ENCODE data around the gene ARX. TPM values are rescaled to one million over a fixed set of nuclear protein-coding genes. Genes with fewer than 3 reads are reported as not detected.

Gene ARX
- total RNA-seq, 1 experiment from 2014 or later: 0.24 TPM

- Histone ChIP-seq H3K18ac (ENCODE audit: insufficient read length, low read depth, low read length) (no peak overlapping the region), H4K91ac (ENCODE audit: insufficient read length, low read depth, low read length) (no peak overlapping the region), H3K79me1 (ENCODE audit: insufficient read depth, low read depth, low read length, poor library complexity, severe bottlenecking) (no peaks in the 10 kb centered on the region)
Measured at GRCh38 chrX:24988314-24988713, 27.5 kb downstream of the ARX start.

More at GRCh38 chrX:24988314-24988713, 27.5 kb downstream of the ARX start:
- Histone ChIP-seq H4K20me1 (ENCODE audit: control insufficient read depth, insufficient read depth, insufficient read length) (no peaks in the 10 kb centered on the region), H3K4me2 (ENCODE audit: insufficient read depth, insufficient read length, low read length) (no peak overlapping the region), H3K14ac (ENCODE audit: insufficient read depth, low read length) (no peak overlapping the region), H3K23ac (ENCODE audit: insufficient read length, low read depth, low read length) (no peak overlapping the region), H2BK120ac (ENCODE audit: low read depth, low read length, poor library complexity, severe bottlenecking) (no peak overlapping the region), H3K9ac (ENCODE audit: extremely low read depth, insufficient read length, low read length) (no peak overlapping the region), H2BK12ac (ENCODE audit: insufficient read length, low read depth, low read length) (no peak overlapping the region), H2AFZ (ENCODE audit: low read length) (no peak overlapping the region), H3K9me3 (ENCODE audit: control insufficient read depth, low read depth, low read length) (no peaks in the 10 kb centered on the region), H3T11ph (ENCODE audit: low read length) (no peak overlapping the region), H2AK5ac (ENCODE audit: insufficient read length, low read length) (no peak overlapping the region), H2BK15ac (ENCODE audit: low read depth, low read length) (no peak overlapping the region), H3K79me2 (ENCODE audit: insufficient read depth, low read length) (no peaks in the 10 kb centered on the region), H3K23me2 (ENCODE audit: insufficient read length, low read depth, low read length, poor library complexity, severe bottlenecking) (no peaks in the 10 kb centered on the region), H3K27ac (ENCODE audit: insufficient read length, low read depth, low read length) (no peak overlapping the region), H2BK20ac (ENCODE audit: low read depth, low read length, poor library complexity, severe bottlenecking) (no peak overlapping the region), H2BK5ac (ENCODE audit: insufficient read length, low read length) (no peak overlapping the region), H3K4me1 (ENCODE audit: insufficient read depth, low read length) (peaks cover 3% of the 10 kb centered on the region; the same call in 1 of the 2 replicates), H4K5ac (ENCODE audit: insufficient read length, low read depth, low read length) (no peak overlapping the region), H3K27me3 (ENCODE audit: insufficient read depth, low read length) (no peaks in the 10 kb centered on the region), H3K56ac (ENCODE audit: insufficient read length, low read depth, low read length) (no peak overlapping the region), H3K4ac (ENCODE audit: low read depth, low read length) (no peak overlapping the region), H4K8ac (replicated peaks; ENCODE audit: insufficient read length, low read depth, low read length) (no peak overlapping the region)
- no CpG with 5 or more reads among the region's 4 CpGs for WGBS (ENCODE audit: extremely low coverage, insufficient read length, low lambda C conversion rate)
- no peaks in the 10 kb centered on the region for H3K27me3 Mint-ChIP-seq (ENCODE audit: low read depth)
- H3K4me3 Mint-ChIP-seq: no peak overlapping the region
- TF ChIP-seq, protein P1, sequence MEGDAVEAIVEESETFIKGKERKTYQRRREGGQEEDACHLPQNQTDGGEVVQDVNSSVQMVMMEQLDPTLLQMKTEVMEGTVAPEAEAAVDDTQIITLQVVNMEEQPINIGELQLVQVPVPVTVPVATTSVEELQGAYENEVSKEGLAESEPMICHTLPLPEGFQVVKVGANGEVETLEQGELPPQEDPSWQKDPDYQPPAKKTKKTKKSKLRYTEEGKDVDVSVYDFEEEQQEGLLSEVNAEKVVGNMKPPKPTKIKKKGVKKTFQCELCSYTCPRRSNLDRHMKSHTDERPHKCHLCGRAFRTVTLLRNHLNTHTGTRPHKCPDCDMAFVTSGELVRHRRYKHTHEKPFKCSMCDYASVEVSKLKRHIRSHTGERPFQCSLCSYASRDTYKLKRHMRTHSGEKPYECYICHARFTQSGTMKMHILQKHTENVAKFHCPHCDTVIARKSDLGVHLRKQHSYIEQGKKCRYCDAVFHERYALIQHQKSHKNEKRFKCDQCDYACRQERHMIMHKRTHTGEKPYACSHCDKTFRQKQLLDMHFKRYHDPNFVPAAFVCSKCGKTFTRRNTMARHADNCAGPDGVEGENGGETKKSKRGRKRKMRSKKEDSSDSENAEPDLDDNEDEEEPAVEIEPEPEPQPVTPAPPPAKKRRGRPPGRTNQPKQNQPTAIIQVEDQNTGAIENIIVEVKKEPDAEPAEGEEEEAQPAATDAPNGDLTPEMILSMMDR (conservative IDR thresholded peaks at IDR 0.05): no peak
- H3K36me3 Mint-ChIP-seq (ENCODE audit: insufficient read depth in 1 of 3, low read depth in 3 of 3): peaks cover 0 to 4% (median 4%) of the 10 kb centered on the region in 3 experiments; a peak in 1 of 7 replicates
- peaks cover 22 to 33% of the 10 kb centered on the region in 2 experiments for H3K4me1 Mint-ChIP-seq
- no peak for DNase-seq
- no peak overlapping the region; a peak in 1 of 7 replicates for H3K27ac Mint-ChIP-seq
- no peaks in the 10 kb centered on the region for H3K9me3 Mint-ChIP-seq
